GM12878 (cell line): ENCODE results near the gene C5orf46. TPM values are rescaled to one million over a fixed set of nuclear protein-coding genes. Genes with fewer than 3 reads are reported as not detected.

Experiments used
- BHLHE40 ChIP-seq, 2 experiments: fragments of 450-650 bp in 1 of 2; IDR thresholded peaks; 2 replicates each; pipeline ENCODE4 v1.6.1; 2011 to 2017; ENCODE audit warnings: low read depth in 2 of 2, borderline replicate concordance in 1 of 2, improper control_type of control experiment in 1 of 2, low read length in 1 of 2, mild to moderate bottlenecking in 1 of 2
- CBX3 ChIP-seq: fragments of 200-600 bp; sonication (generic); IDR thresholded peaks from 2 replicates; pipeline ENCODE4 v1.6.1; 2016; ENCODE audit warnings: low read depth, borderline replicate concordance
- GABPA ChIP-seq: IDR thresholded peaks from 2 replicates; pipeline ENCODE4 v1.6.1; 2014; ENCODE audit warnings: antibody characterized with exemption, low read depth, mild to moderate bottlenecking, inconsistent platforms
- GATAD2B ChIP-seq: fragments of 450-650 bp; conservative IDR thresholded peaks from 2 replicates; pipeline ENCODE4 v1.6.1; 2017; ENCODE audit warnings: low read depth, mild to moderate bottlenecking, moderate library complexity
- IKZF2 ChIP-seq, 2 experiments: fragments of 450-650 bp; IDR thresholded peaks; 2 replicates each; pipeline ENCODE4 v1.6.1; 2017; ENCODE audit warnings: mild to moderate bottlenecking in 2 of 2, moderate library complexity in 2 of 2
- RELA ChIP-seq: fragments of 450-650 bp; IDR thresholded peaks from 2 replicates; pipeline ENCODE4 v1.8.0; 2014; ENCODE audit warnings: borderline replicate concordance; ENCODE audit not compliant: partially characterized antibody
- SKIL ChIP-seq: fragments of 450-650 bp; IDR thresholded peaks from 2 replicates; pipeline ENCODE4 v1.6.1; 2017; ENCODE audit warnings: mild to moderate bottlenecking, low read depth, inconsistent platforms; ENCODE audit not compliant: poor library complexity, severe bottlenecking
- SREBF2 ChIP-seq: IDR thresholded peaks from 2 replicates; pipeline ENCODE4 v1.6.1; 2012; ENCODE audit warnings: mild to moderate bottlenecking, low read length
- TAF1 ChIP-seq: IDR thresholded peaks from 2 replicates; pipeline ENCODE4 v1.6.1; 2011; ENCODE audit warnings: mild to moderate bottlenecking, low read depth, low read length, borderline replicate concordance
- polyA plus RNA-seq, 11 experiments: library from polyadenylated mRNA; depleted of rRNA in 4 of 11; unstranded in 6 of 11; stranded (reverse) in 5 of 11; fragments of >200 nt; fragmentation: Nextera tagmentation in 4 of 11; fragmentation: Illumina TruSeq in 1 of 11; extraction: Ambion mirVana in 4 of 11; extraction: Trizol in 1 of 11; gene quantifications; 1 replicate in 1 of 11; 2 replicates in 10 of 11; pipeline versions ENCODE4 v1.2.1 to v1.2.3, GENCODE V29; 2011 to 2016; ENCODE audit warnings: inconsistent platforms in 2 of 11, missing spikeins in 2 of 11, low read depth in 1 of 11
- total RNA-seq, 4 experiments: library from RNA; depleted of rRNA in 3 of 4; stranded (reverse); fragments of >200 nt in 3 of 4; fragmentation: Illumina TruSeq in 1 of 4; extraction: Trizol in 1 of 4; gene quantifications; 2 replicates each; pipeline versions ENCODE4 v1.2.1 to v1.2.3, GENCODE V29; 2013 to 2021
- TF ChIP-seq, protein P1 (sequence below): fragments of 450-650 bp; IDR thresholded peaks from 2 replicates; pipeline ENCODE4 v1.6.1; 2017; ENCODE audit warnings: low read depth, mild to moderate bottlenecking, moderate library complexity
- TF ChIP-seq, protein P2 (sequence below): IDR thresholded peaks from 2 replicates; pipeline ENCODE4 v1.6.1; 2011; ENCODE audit warnings: borderline replicate concordance, low read depth, mild to moderate bottlenecking, moderate library complexity, mixed read lengths, low read length; ENCODE audit not compliant: insufficient read depth; ENCODE audit errors: extremely low read length
- TF ChIP-seq, protein P3 (sequence below): IDR thresholded peaks from 2 replicates; pipeline ENCODE4 v1.6.1; 2012; ENCODE audit warnings: low read depth, low read length, improper control_type of control experiment
- TF ChIP-seq, protein P4 (sequence below), 3 experiments: IDR thresholded peaks in 2 of 3; conservative IDR thresholded peaks in 1 of 3; 2 replicates each; pipeline ENCODE4 v1.5.1; 2011; ENCODE audit warnings: low read depth in 3 of 3, low read length in 3 of 3, mild to moderate bottlenecking in 3 of 3, control low read depth in 2 of 3, moderate library complexity in 2 of 3, inconsistent platforms in 1 of 3, mixed read lengths in 1 of 3; ENCODE audit not compliant: control insufficient read depth in 2 of 3, insufficient read depth in 1 of 3; ENCODE audit errors: extremely low read depth in 1 of 3

The C5orf46 gene
- total and polyA plus RNA-seq, 10 of the 15 experiments (the other 5 are each of a cell fraction or from before 2014, with no cell fraction given) = not detected

DNA sequence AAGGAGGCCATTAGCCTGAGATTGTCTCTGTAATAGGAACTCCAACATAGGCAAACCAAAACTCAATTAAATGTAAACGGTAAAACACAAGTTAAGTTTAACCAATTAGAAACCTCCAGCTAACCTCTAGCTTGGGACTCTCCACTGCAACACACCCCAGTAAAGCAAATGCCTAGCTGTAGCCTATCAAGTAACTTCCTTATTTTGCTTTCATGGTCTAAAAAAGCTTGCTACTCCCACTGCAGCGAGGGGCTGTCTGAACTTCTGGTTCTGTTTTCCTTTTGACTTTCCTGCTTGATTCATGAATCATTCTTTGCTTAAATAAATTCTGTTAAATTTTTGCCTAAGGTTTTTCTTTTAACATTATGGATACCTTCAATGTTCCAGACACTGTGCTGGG, 24.4 kb upstream of the C5orf46 start (continued):
- no peak for TF ChIP-seq IKZF2 (IDR thresholded peaks at IDR 0.05)
- no peak for TF ChIP-seq CBX3
- TF ChIP-seq, protein P1, sequence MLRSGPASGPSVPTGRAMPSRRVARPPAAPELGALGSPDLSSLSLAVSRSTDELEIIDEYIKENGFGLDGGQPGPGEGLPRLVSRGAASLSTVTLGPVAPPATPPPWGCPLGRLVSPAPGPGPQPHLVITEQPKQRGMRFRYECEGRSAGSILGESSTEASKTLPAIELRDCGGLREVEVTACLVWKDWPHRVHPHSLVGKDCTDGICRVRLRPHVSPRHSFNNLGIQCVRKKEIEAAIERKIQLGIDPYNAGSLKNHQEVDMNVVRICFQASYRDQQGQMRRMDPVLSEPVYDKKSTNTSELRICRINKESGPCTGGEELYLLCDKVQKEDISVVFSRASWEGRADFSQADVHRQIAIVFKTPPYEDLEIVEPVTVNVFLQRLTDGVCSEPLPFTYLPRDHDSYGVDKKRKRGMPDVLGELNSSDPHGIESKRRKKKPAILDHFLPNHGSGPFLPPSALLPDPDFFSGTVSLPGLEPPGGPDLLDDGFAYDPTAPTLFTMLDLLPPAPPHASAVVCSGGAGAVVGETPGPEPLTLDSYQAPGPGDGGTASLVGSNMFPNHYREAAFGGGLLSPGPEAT = no peak
- no peak for TF ChIP-seq SREBF2
- no peak for TF ChIP-seq GABPA
- TF ChIP-seq, protein P2, sequence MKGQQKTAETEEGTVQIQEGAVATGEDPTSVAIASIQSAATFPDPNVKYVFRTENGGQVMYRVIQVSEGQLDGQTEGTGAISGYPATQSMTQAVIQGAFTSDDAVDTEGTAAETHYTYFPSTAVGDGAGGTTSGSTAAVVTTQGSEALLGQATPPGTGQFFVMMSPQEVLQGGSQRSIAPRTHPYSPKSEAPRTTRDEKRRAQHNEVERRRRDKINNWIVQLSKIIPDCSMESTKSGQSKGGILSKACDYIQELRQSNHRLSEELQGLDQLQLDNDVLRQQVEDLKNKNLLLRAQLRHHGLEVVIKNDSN = no peak
- no peak for TF ChIP-seq RELA
- TF ChIP-seq, protein P3, sequence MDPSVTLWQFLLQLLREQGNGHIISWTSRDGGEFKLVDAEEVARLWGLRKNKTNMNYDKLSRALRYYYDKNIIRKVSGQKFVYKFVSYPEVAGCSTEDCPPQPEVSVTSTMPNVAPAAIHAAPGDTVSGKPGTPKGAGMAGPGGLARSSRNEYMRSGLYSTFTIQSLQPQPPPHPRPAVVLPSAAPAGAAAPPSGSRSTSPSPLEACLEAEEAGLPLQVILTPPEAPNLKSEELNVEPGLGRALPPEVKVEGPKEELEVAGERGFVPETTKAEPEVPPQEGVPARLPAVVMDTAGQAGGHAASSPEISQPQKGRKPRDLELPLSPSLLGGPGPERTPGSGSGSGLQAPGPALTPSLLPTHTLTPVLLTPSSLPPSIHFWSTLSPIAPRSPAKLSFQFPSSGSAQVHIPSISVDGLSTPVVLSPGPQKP = no peak
- TF ChIP-seq TAF1 = no peak
- no peak for TF ChIP-seq GATAD2B
- no peak for TF ChIP-seq BHLHE40 (IDR thresholded peaks at IDR 0.05; ENCODE audit: borderline replicate concordance in 1 of 2, low read depth in 2 of 2, low read length in 1 of 2)
- TF ChIP-seq SKIL = no peak
- TF ChIP-seq, protein P4, sequence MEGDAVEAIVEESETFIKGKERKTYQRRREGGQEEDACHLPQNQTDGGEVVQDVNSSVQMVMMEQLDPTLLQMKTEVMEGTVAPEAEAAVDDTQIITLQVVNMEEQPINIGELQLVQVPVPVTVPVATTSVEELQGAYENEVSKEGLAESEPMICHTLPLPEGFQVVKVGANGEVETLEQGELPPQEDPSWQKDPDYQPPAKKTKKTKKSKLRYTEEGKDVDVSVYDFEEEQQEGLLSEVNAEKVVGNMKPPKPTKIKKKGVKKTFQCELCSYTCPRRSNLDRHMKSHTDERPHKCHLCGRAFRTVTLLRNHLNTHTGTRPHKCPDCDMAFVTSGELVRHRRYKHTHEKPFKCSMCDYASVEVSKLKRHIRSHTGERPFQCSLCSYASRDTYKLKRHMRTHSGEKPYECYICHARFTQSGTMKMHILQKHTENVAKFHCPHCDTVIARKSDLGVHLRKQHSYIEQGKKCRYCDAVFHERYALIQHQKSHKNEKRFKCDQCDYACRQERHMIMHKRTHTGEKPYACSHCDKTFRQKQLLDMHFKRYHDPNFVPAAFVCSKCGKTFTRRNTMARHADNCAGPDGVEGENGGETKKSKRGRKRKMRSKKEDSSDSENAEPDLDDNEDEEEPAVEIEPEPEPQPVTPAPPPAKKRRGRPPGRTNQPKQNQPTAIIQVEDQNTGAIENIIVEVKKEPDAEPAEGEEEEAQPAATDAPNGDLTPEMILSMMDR (IDR thresholded peaks at IDR 0.05 in 2 of 3, conservative IDR thresholded peaks at IDR 0.05 in 1 of 3; ENCODE audit: control insufficient read depth in 2 of 3, extremely low read depth in 1 of 3, insufficient read depth in 1 of 3, low read depth in 3 of 3, low read length in 3 of 3) = no peak
